Fibroblast of lung (primary cell): Measurements from ENCODE around the gene HS1BP3.

Experiments used
- CTCF ChIP-seq, 2 donors: IDR thresholded peaks in 1 of 2; conservative IDR thresholded peaks in 1 of 2; 1 replicate in 1 of 2; 2 replicates in 1 of 2; pipeline ENCODE4 v1.5.1; 2011 to 2012; ENCODE audit warnings: low read length in 2 of 2, control low read depth in 1 of 2, inconsistent platforms in 1 of 2, low read depth in 1 of 2, mild to moderate bottlenecking in 1 of 2
- EZH2 ChIP-seq: IDR thresholded peaks from 2 replicates; pipeline ENCODE4 v1.5.1; 2012; ENCODE audit warnings: low read length, control low read depth, mild to moderate bottlenecking; ENCODE audit errors: missing control alignments

DNA sequence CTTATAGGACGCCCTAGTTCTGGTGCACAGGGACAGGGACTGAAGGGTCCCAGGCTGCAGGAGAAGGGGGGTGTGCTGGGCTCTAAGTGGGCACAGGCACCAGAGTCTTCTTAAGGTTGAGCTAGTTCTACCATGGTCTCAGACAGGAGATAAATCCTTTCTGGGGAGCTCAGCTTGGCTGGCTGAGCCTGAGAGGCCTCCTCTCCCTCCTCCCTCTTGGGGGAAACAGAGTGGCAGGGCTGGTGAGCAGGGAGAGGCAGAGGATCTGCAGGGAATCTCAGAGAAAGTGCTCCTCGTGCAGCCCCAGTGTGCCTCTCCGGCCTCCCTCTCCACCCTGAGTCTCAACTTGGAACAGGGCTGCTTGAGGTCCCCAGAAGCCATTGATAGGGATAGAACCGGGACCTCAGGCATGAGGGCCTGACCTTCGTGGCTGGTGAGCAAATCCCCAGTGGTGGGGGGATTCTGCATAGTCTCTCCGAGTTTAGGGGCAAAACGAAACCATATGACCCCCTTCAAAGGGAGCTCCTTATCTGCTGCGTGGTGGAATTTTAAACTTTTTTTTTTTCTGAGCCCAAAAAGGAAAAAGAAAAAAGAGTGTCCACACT is 18.1 kb upstream of the HS1BP3 start:
- TF ChIP-seq CTCF (conservative IDR thresholded peaks at IDR 0.05 in 1 of 2, IDR thresholded peaks at IDR 0.05 in 1 of 2; ENCODE audit: low read depth in 1 of 2, low read length in 2 of 2) = no peak
- TF ChIP-seq EZH2 = no peak
